K562 (cell line): Measurements from ENCODE around the gene MAN2A1. TPM values are rescaled to one million over a fixed set of nuclear protein-coding genes. Genes with fewer than 3 reads are reported as not detected.

Experiments
- ATAC-seq: fragments of 200-7000 bp; cut with Tn5 transposase; 3 replicates; pipeline ENCODE4 v1.9.1; 2020; ENCODE audit warnings: moderate library complexity
- BruUV-seq: library from RNA; stranded (reverse); fragments of 400-500 nt; replicated peaks from 2 replicates; lab custom pipeline; 2021; lab: Mats Ljungman, UMichigan
- CTCF ChIA-PET: fragments of 300-600 bp; formaldehyde crosslinking; extraction: SDS; loops from one replicate; lab custom pipeline; 2021; ENCODE audit warnings: low intra/inter-chr PET ratio; lab: Yijun Ruan, JAX
- POLR2A ChIA-PET: fragments of 300-600, 350-650 bp; sonication (Branson Sonifier 250); formaldehyde crosslinking; extraction: SDS; loops from one replicate; lab custom pipeline; 2021; ENCODE audit warnings: antibody characterized with exemption, inconsistent platforms; lab: Yijun Ruan, JAX
- DNase-seq, 4 experiments: peaks; one replicate each; pipeline versions ENCODE4 v3.0.0 to v3.0.0-alpha.2; 2011 to 2018; ENCODE audit warnings: low spot score in 3 of 4, mixed read lengths in 3 of 4; ENCODE audit errors: extremely low read depth in 1 of 4
- FAIRE-seq: peaks from 2 replicates; lab custom pipeline; 2011; peaks lifted over from hg19 to GRCh38; lab: Jason Lieb, UNC
- H2AFZ ChIP-seq: 2 replicates; pipeline ENCODE4 v1.6.0; 2011; ENCODE audit warnings: low read depth, low read length, control low read depth, inconsistent platforms
- H3K27ac ChIP-seq: fragments of 200-600 bp; 3 replicates; pipeline ENCODE4 v1.8.0; 2011; ENCODE audit warnings: low read depth, mild to moderate bottlenecking, control low read depth, inconsistent platforms, low read length, moderate library complexity, mixed read lengths; ENCODE audit errors: extremely low read depth
- H3K27me3 ChIP-seq, 2 experiments: fragments of 300-600 bp in 1 of 2; 2 replicates in 1 of 2; 3 replicates in 1 of 2; pipeline versions ENCODE4 v1.6.0 to v1.8.0; 2011; ENCODE audit warnings: inconsistent platforms in 2 of 2, low read length in 2 of 2, mild to moderate bottlenecking in 1 of 2, mixed read lengths in 1 of 2, moderate library complexity in 1 of 2; ENCODE audit not compliant: control insufficient read depth in 2 of 2, insufficient read depth in 2 of 2
- H3K36me3 ChIP-seq: fragments of 300-600 bp; 3 replicates; pipeline ENCODE4 v1.8.0; 2011; ENCODE audit warnings: mild to moderate bottlenecking, low read length, inconsistent platforms; ENCODE audit not compliant: control insufficient read depth, insufficient read depth
- H3K4me1 ChIP-seq, 2 experiments: fragments of 200-600 bp in 1 of 2; replicated peaks in 1 of 2; 2 replicates in 1 of 2; 3 replicates in 1 of 2; pipeline versions ENCODE4 v1.5.1 to v1.8.0; 2011; ENCODE audit warnings: inconsistent platforms in 2 of 2, low read length in 2 of 2, mild to moderate bottlenecking in 1 of 2, mixed read lengths in 1 of 2, moderate library complexity in 1 of 2; ENCODE audit not compliant: control insufficient read depth in 2 of 2, insufficient read depth in 2 of 2
- H3K4me2 ChIP-seq: 2 replicates; pipeline ENCODE4 v1.6.1; 2011; ENCODE audit warnings: low read length, control low read depth, inconsistent platforms, mixed read lengths; ENCODE audit not compliant: insufficient read depth
- H3K4me3 ChIP-seq: fragments of 200-600 bp; sonication (generic), shearing (Covaris generic); 2 replicates; pipeline ENCODE4 v1.5.1; 2016; ENCODE audit warnings: control low read depth, inconsistent platforms
- H3K79me2 ChIP-seq: fragments of 200-600 bp; 3 replicates; pipeline ENCODE4 v1.8.0; 2011; ENCODE audit warnings: low read length, inconsistent platforms; ENCODE audit not compliant: control insufficient read depth, insufficient read depth
- H3K9ac ChIP-seq, 2 experiments: 2 replicates each; pipeline versions ENCODE4 v1.6.0 to v1.6.1; 2011; ENCODE audit warnings: low read depth in 2 of 2, low read length in 2 of 2, control low read depth in 1 of 2, inconsistent platforms in 1 of 2, mild to moderate bottlenecking in 1 of 2, mixed read lengths in 1 of 2; ENCODE audit not compliant: insufficient read depth in 1 of 2
- H3K9me1 ChIP-seq: one replicate; pipeline ENCODE4 v1.6.0; 2011; ENCODE audit warnings: inconsistent platforms, mild to moderate bottlenecking, low read length, moderate library complexity; ENCODE audit not compliant: control insufficient read depth, insufficient read depth
- H3K9me3 ChIP-seq: replicated peaks from 2 replicates; pipeline ENCODE4 v1.5.1; 2011; ENCODE audit warnings: low read depth, low read length, inconsistent platforms; ENCODE audit not compliant: control insufficient read depth, insufficient read depth
- H4K20me1 ChIP-seq: replicated peaks from 2 replicates; pipeline ENCODE4 v1.6.1; 2011; ENCODE audit warnings: low read length, inconsistent platforms, mixed read lengths; ENCODE audit not compliant: control insufficient read depth, insufficient read depth
- ATF3 ChIP-seq, 2 experiments: fragments of 450-650 bp in 1 of 2; sonication (generic) in 1 of 2; formaldehyde crosslinking in 1 of 2; IDR thresholded peaks in 1 of 2; conservative IDR thresholded peaks in 1 of 2; 2 replicates each; pipeline versions ENCODE4 v1.6.1 to v1.8.1; 2016 to 2023; ENCODE audit warnings: mild to moderate bottlenecking in 2 of 2, moderate library complexity in 2 of 2, inconsistent platforms in 1 of 2, missing genetic modification reagents in 1 of 2
- FOSL1 ChIP-seq: fragments of 200-800 bp; sonication (Bioruptor generic); conservative IDR thresholded peaks from 2 replicates; pipeline ENCODE4 v1.6.1; 2016; ENCODE audit warnings: missing genetic modification characterization, missing compliant biosample characterization
- MYNN ChIP-seq, 2 experiments: sonication (generic); formaldehyde crosslinking in 1 of 2; IDR thresholded peaks; 2 replicates each; pipeline versions ENCODE4 v1.5.0 to v1.6.1; 2016 to 2020; ENCODE audit warnings: antibody characterized with exemption in 1 of 2, missing genetic modification reagents in 1 of 2
- SMAD4 ChIP-seq: fragments of 250-450 bp; sonication (Bioruptor Pico); conservative IDR thresholded peaks from 2 replicates; pipeline ENCODE4 v1.8.0; 2021; ENCODE audit warnings: inconsistent platforms, mild to moderate bottlenecking, moderate library complexity
- SREBF2 ChIP-seq: sonication (generic); formaldehyde crosslinking; IDR thresholded peaks from 2 replicates; pipeline ENCODE4 v1.4.0; 2020; ENCODE audit warnings: mild to moderate bottlenecking, missing genetic modification reagents
- SRSF1 ChIP-seq: fragments of 200-400 bp; formaldehyde crosslinking; IDR thresholded peaks from 2 replicates; pipeline ENCODE4 v1.6.1; 2017; ENCODE audit warnings: mild to moderate bottlenecking, low read depth, low read length, moderate library complexity
- ZNF436 ChIP-seq: fragments of 250-450, 450-650 bp; sonication (Bioruptor Pico); formaldehyde crosslinking; IDR thresholded peaks from 2 replicates; pipeline ENCODE4 v1.7.0; 2020; ENCODE audit warnings: mild to moderate bottlenecking
- ZNF444 ChIP-seq: fragments of 250-450 bp; sonication (Bioruptor Pico); IDR thresholded peaks from 2 replicates; pipeline ENCODE4 v1.4.0; 2020; ENCODE audit warnings: mild to moderate bottlenecking, moderate library complexity
- ZNF609 ChIP-seq: sonication (generic); formaldehyde crosslinking; IDR thresholded peaks from 2 replicates; pipeline ENCODE4 v1.8.1; 2023; ENCODE audit warnings: missing genetic modification reagents, mild to moderate bottlenecking, borderline replicate concordance
- WGBS: fragments of 100-300 bp; shearing (Covaris generic); methylation state at CpG from one replicate; pipeline ENCODE4 v1.1.6; 2016; ENCODE audit warnings: low coverage, mixed read lengths; ENCODE audit not compliant: insufficient coverage; ENCODE audit errors: missing lambda C conversion rate; 5-methylcytosine and 5-hydroxymethylcytosine counted together
- in situ Hi-C: fragments of 300-500 bp; cut with MboI; formaldehyde crosslinking; loops from 4 replicates; pipeline ENCODE4 v1.15.0; 2018; ENCODE audit warnings: inconsistent platforms, mixed read lengths
- intact Hi-C: fragments of 100-400 bp; cut with micrococcal nuclease; formaldehyde crosslinking; loops from 2 replicates; pipeline ENCODE4 v1.14.2; 2022
- polyA plus RNA-seq, 8 experiments: library from polyadenylated mRNA; depleted of rRNA in 4 of 8; stranded (reverse) in 5 of 8; unstranded in 3 of 8; fragments of >200 nt; fragmentation: Nextera tagmentation in 2 of 8; fragmentation: Illumina TruSeq in 1 of 8; extraction: Ambion mirVana in 2 of 8; extraction: Trizol in 1 of 8; gene quantifications; 2 replicates each; pipeline versions ENCODE4 v1.2.1 to v1.2.3, GENCODE V29; 2011 to 2014; ENCODE audit warnings: inconsistent platforms in 1 of 8, missing spikeins in 1 of 8
- total RNA-seq, 7 experiments: library from RNA; depleted of rRNA in 6 of 7; stranded (reverse); fragments of >200 nt in 6 of 7; fragmentation: Illumina TruSeq in 2 of 7; extraction: Trizol in 2 of 7; gene quantifications; 2 replicates each; pipeline versions ENCODE4 v1.2.1 to v1.2.3, GENCODE V29; 2011 to 2021; ENCODE audit warnings: low replicate concordance in 1 of 7
- TF ChIP-seq, protein P1 (sequence below): fragments of 250-450 bp; sonication (Bioruptor Pico); IDR thresholded peaks from 2 replicates; pipeline ENCODE4 v1.4.0; 2020; ENCODE audit warnings: borderline replicate concordance
- TF ChIP-seq, protein P2 (sequence below): fragments of 450-650 bp; IDR thresholded peaks from 2 replicates; pipeline ENCODE4 v1.6.1; 2016; ENCODE audit warnings: low read depth, mild to moderate bottlenecking, moderate library complexity

MAN2A1 gene
- total and polyA plus RNA-seq, 9 of the 15 experiments (the other 6 are each of a cell fraction or from before 2014, with no cell fraction given) = 5.2 to 32.0 (median 19.8) TPM

DNA sequence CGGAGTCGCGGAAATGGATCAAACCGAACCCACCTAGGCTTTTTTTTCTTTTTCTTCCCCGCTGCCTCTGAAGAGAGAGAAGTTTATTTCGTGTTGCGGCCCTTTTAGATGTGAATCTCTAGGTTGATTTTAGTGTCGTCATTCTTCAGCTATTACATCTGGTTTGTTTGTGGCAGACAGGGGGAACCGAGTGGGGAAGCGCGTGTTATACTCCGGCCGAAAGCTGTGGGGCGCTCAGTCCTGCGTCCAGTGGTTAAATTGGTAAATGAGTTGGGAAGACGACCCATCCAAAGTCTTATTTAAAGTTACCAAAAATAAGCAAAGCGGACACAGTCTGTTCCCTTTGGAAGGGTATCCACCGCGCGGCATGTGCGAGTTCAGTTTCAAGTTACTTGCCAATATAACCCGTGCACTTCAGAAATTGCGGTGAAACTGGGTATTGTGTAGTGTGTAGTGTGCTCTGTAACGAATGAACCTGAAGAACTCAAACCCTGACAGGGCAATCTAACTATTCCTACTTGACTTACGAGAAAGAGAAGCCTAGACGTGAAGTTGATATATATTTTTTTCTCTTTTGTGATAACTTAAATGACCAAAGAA lies 1.3 kb downstream of the MAN2A1 start:
- H4K20me1 ChIP-seq = peaks cover 13% of the 10 kb centered on the region; the same call in 1 of the 2 replicates
- BruUV-seq = TSS peak; percentile 58
- ATAC-seq (peak; percentile 64), FAIRE-seq (peak; percentile 66), DNase-seq (peak; percentile 42 to 84 (median 56))
- H3K27me3 ChIP-seq = no peaks in the 10 kb centered on the region
- ChIA-PET POLR2A (interaction anchor here (0.6 to 2.2 kb wide), 9 partner anchors 11 to 334 kb away, joined by 3 to 15 read pairs (median 4); no protein-coding TSS in a partner anchor), CTCF (interaction anchor here (0.6 kb wide), 1 partner anchor 126 kb away, joined by 3 read pairs; no protein-coding TSS in a partner anchor)
- H3K4me3 ChIP-seq = peak overlapping the region; percentile 91
- H3K4me2 ChIP-seq = peak overlapping the region; percentile 87
- in situ Hi-C loops (no loop called here), intact Hi-C loops (loop anchor here (2.0 to 10.0 kb wide), 3 partner anchors 119 to 264 kb away; no protein-coding TSS in a partner anchor)
- WGBS = under 1% methylated on average over 25 of the region's 26 CpGs
- no peaks in the 10 kb centered on the region for H3K36me3 ChIP-seq
- no peaks in the 10 kb centered on the region for H3K9me1 ChIP-seq
- H3K9ac ChIP-seq = peak overlapping the region; percentile 75 to 99
- peak overlapping the region; percentile 86 for H2AFZ ChIP-seq
- H3K27ac ChIP-seq = peak overlapping the region; percentile 92
- H3K4me1 ChIP-seq = peaks cover 26 to 30% of the 10 kb centered on the region in 2 experiments
- no peaks in the 10 kb centered on the region for H3K9me3 ChIP-seq
- peaks cover 62% of the 10 kb centered on the region for H3K79me2 ChIP-seq
- TF ChIP-seq SREBF2 (CRISPR knock-in tag) (no peak), ATF3 (IDR thresholded peaks at IDR 0.05) (peak; percentile 64), ATF3 (CRISPR knock-in tag; conservative IDR thresholded peaks at IDR 0.05) (0 out of 2 replicates have a peak, but pooled peaks have one; percentile 63), ZNF436 (no peak), FOSL1 (peak; percentile 6; the same call in 1 of the 2 replicates), MYNN (IDR thresholded peaks at IDR 0.05) (no peak), MYNN (CRISPR knock-in tag; IDR thresholded peaks at IDR 0.05) (no peak), SRSF1 (no peak), SMAD4 (CRISPR knock-in tag) (no peak), ZNF444 (CRISPR knock-in tag) (no peak), ZNF609 (CRISPR knock-in tag) (no peak)
- TF ChIP-seq, protein P1, sequence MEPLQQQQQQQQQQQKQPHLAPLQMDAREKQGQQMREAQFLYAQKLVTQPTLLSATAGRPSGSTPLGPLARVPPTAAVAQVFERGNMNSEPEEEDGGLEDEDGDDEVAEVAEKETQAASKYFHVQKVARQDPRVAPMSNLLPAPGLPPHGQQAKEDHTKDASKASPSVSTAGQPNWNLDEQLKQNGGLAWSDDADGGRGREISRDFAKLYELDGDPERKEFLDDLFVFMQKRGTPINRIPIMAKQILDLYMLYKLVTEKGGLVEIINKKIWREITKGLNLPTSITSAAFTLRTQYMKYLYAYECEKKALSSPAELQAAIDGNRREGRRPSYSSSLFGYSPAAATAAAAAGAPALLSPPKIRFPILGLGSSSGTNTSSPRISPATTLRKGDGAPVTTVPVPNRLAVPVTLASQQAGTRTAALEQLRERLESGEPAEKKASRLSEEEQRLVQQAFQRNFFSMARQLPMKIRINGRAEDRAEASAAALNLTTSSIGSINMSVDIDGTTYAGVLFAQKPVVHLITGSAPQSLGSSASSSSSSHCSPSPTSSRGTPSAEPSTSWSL (CRISPR knock-in tag) = no peak
- TF ChIP-seq, protein P2, sequence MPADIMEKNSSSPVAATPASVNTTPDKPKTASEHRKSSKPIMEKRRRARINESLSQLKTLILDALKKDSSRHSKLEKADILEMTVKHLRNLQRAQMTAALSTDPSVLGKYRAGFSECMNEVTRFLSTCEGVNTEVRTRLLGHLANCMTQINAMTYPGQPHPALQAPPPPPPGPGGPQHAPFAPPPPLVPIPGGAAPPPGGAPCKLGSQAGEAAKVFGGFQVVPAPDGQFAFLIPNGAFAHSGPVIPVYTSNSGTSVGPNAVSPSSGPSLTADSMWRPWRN = no peak
